Caco-2 (cell line): ENCODE measurements around the gene THBS4. TPM values are rescaled to one million over a fixed set of nuclear protein-coding genes. Genes with fewer than 3 reads are reported as not detected.

ENCODE experiments used
- BruUV-seq: library from RNA; stranded (reverse); fragments of 400-500 nt; replicated peaks from 2 replicates; lab custom pipeline; 2021; lab: Mats Ljungman, UMichigan
- CTCF ChIA-PET: fragments of 300-600 bp; sonication (Branson Sonifier 250); formaldehyde crosslinking; loops from one replicate; lab custom pipeline; 2022; ENCODE audit warnings: antibody characterized with exemption; lab: Charles Lee
- POLR2A ChIA-PET: fragments of 300-600 bp; sonication (Branson Sonifier 250); formaldehyde crosslinking; loops from one replicate; lab custom pipeline; 2022; ENCODE audit warnings: antibody characterized with exemption; lab: Charles Lee
- DNase-seq, 2 experiments: peaks; one replicate each; pipeline versions ENCODE4 v3.0.0 to v3.0.0-alpha.2; 2020 to 2022
- H3K27me3 ChIP-seq: replicated peaks from 2 replicates; pipeline ENCODE4 v1.6.0; 2011; ENCODE audit warnings: low read length; ENCODE audit not compliant: control insufficient read depth, insufficient read depth
- H3K36me3 ChIP-seq: 2 replicates; pipeline ENCODE4 v1.5.1; 2011; ENCODE audit warnings: low read length; ENCODE audit not compliant: control insufficient read depth, insufficient read depth
- H3K4me1 ChIP-seq: fragments of 250-450 bp; sonication (Bioruptor Pico); 2 replicates; pipeline ENCODE4 v1.5.1; 2020; ENCODE audit warnings: mild to moderate bottlenecking
- H3K4me3 ChIP-seq: 2 replicates; pipeline ENCODE4 v1.5.1; 2011; ENCODE audit warnings: low read depth, mild to moderate bottlenecking, control low read depth, low read length
- H3K9me3 ChIP-seq: fragments of 250-450 bp; sonication (Bioruptor Pico); 2 replicates; pipeline ENCODE4 v1.5.1; 2020; ENCODE audit warnings: mild to moderate bottlenecking, moderate library complexity
- H3K27ac Mint-ChIP-seq: one replicate; pipeline ENCODE4 v1.8.0; 2022; ENCODE audit warnings: mixed read lengths; ENCODE audit not compliant: unreplicated experiment
- H3K27me3 Mint-ChIP-seq: one replicate; pipeline ENCODE4 v1.8.0; 2022; ENCODE audit warnings: mixed read lengths; ENCODE audit not compliant: insufficient read depth, unreplicated experiment
- H3K36me3 Mint-ChIP-seq: one replicate; pipeline ENCODE4 v1.8.0; 2022; ENCODE audit warnings: mild to moderate bottlenecking, mixed read lengths; ENCODE audit not compliant: insufficient read depth, unreplicated experiment
- H3K4me1 Mint-ChIP-seq: one replicate; pipeline ENCODE4 v1.8.0; 2022; ENCODE audit warnings: low read depth, mixed read lengths; ENCODE audit not compliant: unreplicated experiment
- H3K4me3 Mint-ChIP-seq: one replicate; pipeline ENCODE4 v1.8.0; 2022; ENCODE audit warnings: mild to moderate bottlenecking, moderate library complexity, mixed read lengths; ENCODE audit not compliant: unreplicated experiment
- H3K9me3 Mint-ChIP-seq: one replicate; pipeline ENCODE4 v1.8.0; 2022; ENCODE audit warnings: mixed read lengths; ENCODE audit not compliant: unreplicated experiment
- intact Hi-C: fragments of 100-400 bp; cut with micrococcal nuclease; formaldehyde crosslinking; loops from one replicate; pipeline ENCODE4 v1.10.0; 2022; ENCODE audit not compliant: unreplicated experiment
- total RNA-seq: library from RNA; stranded (reverse); gene quantifications from 2 replicates; pipeline ENCODE4 v1.2.3, GENCODE V29; 2022
- TF ChIP-seq, protein P1 (sequence below), 2 experiments: fragments of 200-600 bp in 1 of 2; IDR thresholded peaks; 1 replicate in 1 of 2; 2 replicates in 1 of 2; pipeline versions ENCODE4 v1.5.1 to v1.8.0; 2011 to 2022; ENCODE audit warnings: antibody characterized with exemption in 1 of 2, control low read depth in 1 of 2, inconsistent platforms in 1 of 2, low read depth in 1 of 2, low read length in 1 of 2, mild to moderate bottlenecking in 1 of 2, moderate library complexity in 1 of 2; ENCODE audit not compliant: insufficient read depth in 1 of 2, severe bottlenecking in 1 of 2, unreplicated experiment in 1 of 2

Gene THBS4
- total RNA-seq, 1 experiment from 2014 or later, result not detected

DNA sequence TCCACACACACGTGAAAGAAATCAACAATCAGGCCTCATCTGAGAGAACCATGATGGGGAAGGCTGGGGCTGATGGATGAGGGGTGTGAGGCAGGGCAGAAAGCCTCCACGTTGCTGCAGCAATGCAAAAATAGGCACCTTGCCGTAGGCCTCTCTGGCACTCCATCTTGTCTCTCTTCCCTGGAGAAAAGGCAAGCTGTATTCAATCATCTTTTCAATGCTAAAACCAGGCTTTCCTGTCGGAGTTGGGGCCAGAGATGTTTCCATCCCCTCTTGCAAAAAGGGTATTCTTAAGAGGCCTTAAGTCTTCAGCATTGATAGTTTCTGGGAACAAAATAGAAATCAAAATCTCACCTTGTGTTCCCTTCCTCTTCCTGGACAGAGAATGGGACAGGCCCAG, 80.9 kb downstream of the THBS4 start:
- peaks cover 28% of the 10 kb centered on the region for H3K4me1 Mint-ChIP-seq
- no peak overlapping the region for H3K4me3 Mint-ChIP-seq
- BruUV-seq, result no TSS peak
- peaks cover 2% of the 10 kb centered on the region; the same call in 1 of the 2 replicates for H3K36me3 ChIP-seq
- peaks cover 35% of the 10 kb centered on the region for H3K36me3 Mint-ChIP-seq
- ChIA-PET POLR2A (no interaction called here), CTCF (no interaction called here)
- H3K9me3 Mint-ChIP-seq, result peaks cover 19% of the 10 kb centered on the region
- H3K4me1 ChIP-seq, result peaks cover 27% of the 10 kb centered on the region
- intact Hi-C loops, result no loop called here
- no peaks in the 10 kb centered on the region for H3K27me3 Mint-ChIP-seq
- TF ChIP-seq, protein P1, sequence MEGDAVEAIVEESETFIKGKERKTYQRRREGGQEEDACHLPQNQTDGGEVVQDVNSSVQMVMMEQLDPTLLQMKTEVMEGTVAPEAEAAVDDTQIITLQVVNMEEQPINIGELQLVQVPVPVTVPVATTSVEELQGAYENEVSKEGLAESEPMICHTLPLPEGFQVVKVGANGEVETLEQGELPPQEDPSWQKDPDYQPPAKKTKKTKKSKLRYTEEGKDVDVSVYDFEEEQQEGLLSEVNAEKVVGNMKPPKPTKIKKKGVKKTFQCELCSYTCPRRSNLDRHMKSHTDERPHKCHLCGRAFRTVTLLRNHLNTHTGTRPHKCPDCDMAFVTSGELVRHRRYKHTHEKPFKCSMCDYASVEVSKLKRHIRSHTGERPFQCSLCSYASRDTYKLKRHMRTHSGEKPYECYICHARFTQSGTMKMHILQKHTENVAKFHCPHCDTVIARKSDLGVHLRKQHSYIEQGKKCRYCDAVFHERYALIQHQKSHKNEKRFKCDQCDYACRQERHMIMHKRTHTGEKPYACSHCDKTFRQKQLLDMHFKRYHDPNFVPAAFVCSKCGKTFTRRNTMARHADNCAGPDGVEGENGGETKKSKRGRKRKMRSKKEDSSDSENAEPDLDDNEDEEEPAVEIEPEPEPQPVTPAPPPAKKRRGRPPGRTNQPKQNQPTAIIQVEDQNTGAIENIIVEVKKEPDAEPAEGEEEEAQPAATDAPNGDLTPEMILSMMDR (IDR thresholded peaks at IDR 0.05; ENCODE audit: insufficient read depth in 1 of 2, low read depth in 1 of 2, low read length in 1 of 2, severe bottlenecking in 1 of 2, unreplicated experiment in 1 of 2), result no peak
- H3K27me3 ChIP-seq, result no peaks in the 10 kb centered on the region
- H3K4me3 ChIP-seq, result no peak overlapping the region
- no peak for DNase-seq
- H3K9me3 ChIP-seq, result peaks cover 26% of the 10 kb centered on the region
- peak overlapping the region; percentile 63 for H3K27ac Mint-ChIP-seq

DNA sequence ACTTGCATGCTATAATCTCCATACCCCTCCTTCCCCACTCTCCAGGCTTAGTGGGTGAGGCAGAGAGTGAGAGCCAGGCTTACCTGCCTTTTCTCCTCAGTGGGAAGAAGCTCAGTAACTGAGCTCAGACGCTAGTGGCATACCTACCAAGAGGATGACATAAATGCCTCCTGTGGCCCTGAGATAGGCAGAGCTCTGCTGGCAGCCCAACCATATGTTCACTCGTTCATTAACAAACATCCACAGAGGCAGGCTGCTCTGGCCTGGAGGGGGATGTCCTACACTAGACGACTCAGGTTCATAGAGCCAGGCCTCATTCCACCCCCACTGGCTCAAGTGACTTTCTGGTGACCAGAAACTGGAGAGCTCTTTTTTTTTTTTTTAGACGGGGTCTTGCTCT, 81.3 kb downstream of the THBS4 start:
- no peak overlapping the region for H3K4me3 Mint-ChIP-seq
- intact Hi-C loops, result no loop called here
- DNase-seq, result no peak
- peak overlapping the region; percentile 63 for H3K27ac Mint-ChIP-seq
- H3K4me1 ChIP-seq, result peaks cover 25% of the 10 kb centered on the region
- H3K4me3 ChIP-seq, result no peak overlapping the region
- CTCF ChIA-PET, result no interaction called here
- H3K27me3 Mint-ChIP-seq, result no peaks in the 10 kb centered on the region
- TF ChIP-seq, protein P1 (IDR thresholded peaks at IDR 0.05; ENCODE audit: insufficient read depth in 1 of 2, low read depth in 1 of 2, low read length in 1 of 2, severe bottlenecking in 1 of 2, unreplicated experiment in 1 of 2), result no peak
- H3K36me3 Mint-ChIP-seq, result peaks cover 30% of the 10 kb centered on the region
- H3K27me3 ChIP-seq, result no peaks in the 10 kb centered on the region
- peaks cover 30% of the 10 kb centered on the region for H3K9me3 ChIP-seq
- peaks cover 24% of the 10 kb centered on the region for H3K4me1 Mint-ChIP-seq
- no TSS peak for BruUV-seq
- H3K9me3 Mint-ChIP-seq, result peaks cover 19% of the 10 kb centered on the region
- peaks cover 2% of the 10 kb centered on the region; the same call in 1 of the 2 replicates for H3K36me3 ChIP-seq
- POLR2A ChIA-PET, result no interaction called here

DNA sequence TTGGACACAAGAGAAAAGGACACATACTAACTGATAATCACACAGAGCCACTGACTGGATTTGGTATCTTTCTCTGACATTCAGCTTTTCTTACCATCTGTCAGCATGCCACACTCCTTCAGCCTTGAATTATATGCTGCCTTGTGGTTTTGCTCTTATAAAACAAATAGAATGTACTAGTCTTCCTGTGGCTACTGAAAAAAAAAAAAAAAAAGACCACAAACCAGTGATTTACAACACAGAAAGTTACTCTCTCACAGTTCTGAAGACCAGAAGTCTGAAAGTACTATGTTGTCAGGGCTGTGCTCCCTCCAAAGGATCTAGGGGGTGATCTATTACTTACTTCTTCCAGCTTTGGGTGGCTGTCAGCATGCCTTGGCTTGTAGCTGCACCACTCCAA, 82.3 kb downstream of the THBS4 start:
- POLR2A ChIA-PET, result no interaction called here

More for the DNA sequence above, 82.3 kb downstream of the THBS4 start:
- BruUV-seq, result no TSS peak
- no peak overlapping the region for H3K4me3 Mint-ChIP-seq
- CTCF ChIA-PET, result no interaction called here
- peaks cover 29% of the 10 kb centered on the region for H3K36me3 Mint-ChIP-seq
- no peak overlapping the region for H3K27ac Mint-ChIP-seq
- H3K9me3 Mint-ChIP-seq, result peaks cover 19% of the 10 kb centered on the region
- DNase-seq, result no peak
- intact Hi-C loops, result no loop called here
- Histone ChIP-seq H3K4me3 (no peak overlapping the region), H3K4me1 (peaks cover 15% of the 10 kb centered on the region), H3K36me3 (peaks cover 2% of the 10 kb centered on the region; the same call in 1 of the 2 replicates), H3K27me3 (no peaks in the 10 kb centered on the region), H3K9me3 (peaks cover 30% of the 10 kb centered on the region)
- TF ChIP-seq, protein P1 (IDR thresholded peaks at IDR 0.05; ENCODE audit: insufficient read depth in 1 of 2, low read depth in 1 of 2, low read length in 1 of 2, severe bottlenecking in 1 of 2, unreplicated experiment in 1 of 2), result no peak
- no peaks in the 10 kb centered on the region for H3K27me3 Mint-ChIP-seq
- H3K4me1 Mint-ChIP-seq, result peaks cover 14% of the 10 kb centered on the region
